ENCODE measurements around the gene FAM186B.

FAM186B gene

GRCh38 chr12:49633703-49634345 is 28.4 kb upstream of the FAM186B start:
- no peak overlapping the region for H3K9ac ChIP-seq (ENCODE audit: low read length)
- no peaks in the 10 kb centered on the region for H3K9me3 ChIP-seq (ENCODE audit: control insufficient read depth, insufficient read depth, low read depth, low read length)
- H3K27ac ChIP-seq (ENCODE audit: low read depth, low read length), result no peak overlapping the region
- H3K4me3 ChIP-seq (ENCODE audit: low read depth, low read length), result no peak overlapping the region
- peaks cover 14% of the 10 kb centered on the region for H3K4me1 ChIP-seq (ENCODE audit: control insufficient read depth, insufficient read depth, low read length)
- no peaks in the 10 kb centered on the region for H3K27me3 ChIP-seq (ENCODE audit: control insufficient read depth, insufficient read depth, low read length)
- H3K36me3 ChIP-seq (ENCODE audit: control insufficient read depth, insufficient read depth, low read length), result peaks cover 22% of the 10 kb centered on the region

GRCh38 chr12:49632986-49633702 is 27.7 kb upstream of the FAM186B start:
- H3K27me3 ChIP-seq (ENCODE audit: control insufficient read depth, insufficient read depth, low read length), result no peaks in the 10 kb centered on the region
- no peak overlapping the region for H3K4me3 ChIP-seq (ENCODE audit: low read depth, low read length)
- H3K9ac ChIP-seq (ENCODE audit: low read length), result no peak overlapping the region
- peaks cover 18% of the 10 kb centered on the region for H3K36me3 ChIP-seq (ENCODE audit: control insufficient read depth, insufficient read depth, low read length)
- peaks cover 14% of the 10 kb centered on the region for H3K4me1 ChIP-seq (ENCODE audit: control insufficient read depth, insufficient read depth, low read length)
- no peak overlapping the region for H3K27ac ChIP-seq (ENCODE audit: low read depth, low read length)
- no peaks in the 10 kb centered on the region for H3K9me3 ChIP-seq (ENCODE audit: control insufficient read depth, insufficient read depth, low read depth, low read length)

- H3K27me3 ChIP-seq (ENCODE audit: control insufficient read depth, insufficient read depth, low read length), result no peaks in the 10 kb centered on the region
- no peak overlapping the region for H3K27ac ChIP-seq (ENCODE audit: low read depth, low read length)
- H3K9me3 ChIP-seq (ENCODE audit: control insufficient read depth, insufficient read depth, low read depth, low read length), result no peaks in the 10 kb centered on the region
- no peak overlapping the region for H3K9ac ChIP-seq (ENCODE audit: low read length)
- H3K36me3 ChIP-seq (ENCODE audit: control insufficient read depth, insufficient read depth, low read length), result peaks cover 12% of the 10 kb centered on the region
- H3K4me1 ChIP-seq (ENCODE audit: control insufficient read depth, insufficient read depth, low read length), result peaks cover 9% of the 10 kb centered on the region
- no peak overlapping the region for H3K4me3 ChIP-seq (ENCODE audit: low read depth, low read length)
Measured at GRCh38 chr12:49632401-49632800, 27.0 kb upstream of the FAM186B start.

GRCh38 chr12:49631336-49631907 is 26.0 kb upstream of the FAM186B start:
- Histone ChIP-seq H3K9me3 (ENCODE audit: control insufficient read depth, insufficient read depth, low read depth, low read length) (no peaks in the 10 kb centered on the region), H3K9ac (ENCODE audit: low read length) (no peak overlapping the region), H3K27ac (ENCODE audit: low read depth, low read length) (no peak overlapping the region), H3K4me1 (ENCODE audit: control insufficient read depth, insufficient read depth, low read length) (no peaks in the 10 kb centered on the region), H3K27me3 (ENCODE audit: control insufficient read depth, insufficient read depth, low read length) (no peaks in the 10 kb centered on the region), H3K4me3 (ENCODE audit: low read depth, low read length) (no peak overlapping the region), H3K36me3 (ENCODE audit: control insufficient read depth, insufficient read depth, low read length) (peaks cover 12% of the 10 kb centered on the region)

GRCh38 chr12:49627752-49628360 is 22.4 kb upstream of the FAM186B start:
- Histone ChIP-seq H3K27me3 (ENCODE audit: control insufficient read depth, insufficient read depth, low read length) (no peaks in the 10 kb centered on the region), H3K4me1 (ENCODE audit: control insufficient read depth, insufficient read depth, low read length) (no peaks in the 10 kb centered on the region), H3K9ac (ENCODE audit: low read length) (no peak overlapping the region), H3K27ac (ENCODE audit: low read depth, low read length) (no peak overlapping the region), H3K9me3 (ENCODE audit: control insufficient read depth, insufficient read depth, low read depth, low read length) (no peaks in the 10 kb centered on the region), H3K36me3 (ENCODE audit: control insufficient read depth, insufficient read depth, low read length) (peaks cover 6% of the 10 kb centered on the region), H3K4me3 (ENCODE audit: low read depth, low read length) (no peak overlapping the region)

GRCh38 chr12:49626836-49627235 is 21.4 kb upstream of the FAM186B start:
- no peak overlapping the region for H3K4me3 ChIP-seq (ENCODE audit: low read depth, low read length)
- H3K4me1 ChIP-seq (ENCODE audit: control insufficient read depth, insufficient read depth, low read length), result peaks cover under 1% of the 10 kb centered on the region; the same call in 1 of the 2 replicates
- H3K36me3 ChIP-seq (ENCODE audit: control insufficient read depth, insufficient read depth, low read length), result peaks cover under 1% of the 10 kb centered on the region
- no peak overlapping the region for H3K27ac ChIP-seq (ENCODE audit: low read depth, low read length)
- H3K27me3 ChIP-seq (ENCODE audit: control insufficient read depth, insufficient read depth, low read length), result no peaks in the 10 kb centered on the region
- H3K9ac ChIP-seq (ENCODE audit: low read length), result no peak overlapping the region
- no peaks in the 10 kb centered on the region for H3K9me3 ChIP-seq (ENCODE audit: control insufficient read depth, insufficient read depth, low read depth, low read length)

- Histone ChIP-seq H3K36me3 (ENCODE audit: control insufficient read depth, insufficient read depth, low read length) (no peaks in the 10 kb centered on the region), H3K27me3 (ENCODE audit: control insufficient read depth, insufficient read depth, low read length) (no peaks in the 10 kb centered on the region), H3K4me1 (ENCODE audit: control insufficient read depth, insufficient read depth, low read length) (peaks cover 5% of the 10 kb centered on the region; the same call in 1 of the 2 replicates), H3K4me3 (ENCODE audit: low read depth, low read length) (no peak overlapping the region), H3K27ac (ENCODE audit: low read depth, low read length) (no peak overlapping the region), H3K9ac (ENCODE audit: low read length) (no peak overlapping the region), H3K9me3 (ENCODE audit: control insufficient read depth, insufficient read depth, low read depth, low read length) (no peaks in the 10 kb centered on the region)
Measured at GRCh38 chr12:49626169-49626835, 20.9 kb upstream of the FAM186B start.

- Histone ChIP-seq H3K9me3 (ENCODE audit: control insufficient read depth, insufficient read depth, low read depth, low read length) (no peaks in the 10 kb centered on the region), H3K4me1 (ENCODE audit: control insufficient read depth, insufficient read depth, low read length) (peaks cover 5% of the 10 kb centered on the region; the same call in 1 of the 2 replicates), H3K36me3 (ENCODE audit: control insufficient read depth, insufficient read depth, low read length) (no peaks in the 10 kb centered on the region), H3K4me3 (ENCODE audit: low read depth, low read length) (no peak overlapping the region), H3K9ac (ENCODE audit: low read length) (no peak overlapping the region), H3K27ac (ENCODE audit: low read depth, low read length) (no peak overlapping the region), H3K27me3 (ENCODE audit: control insufficient read depth, insufficient read depth, low read length) (no peaks in the 10 kb centered on the region)
Measured at GRCh38 chr12:49624921-49625577, 19.6 kb upstream of the FAM186B start.

GRCh38 chr12:49623142-49623904 is 17.9 kb upstream of the FAM186B start, which contains the start of gene PRPF40B:
Gene PRPF40B (plus strand): TSS chr12:49623561. CDS start chr12:49623591, 30 bp downstream.
- H3K27ac ChIP-seq (ENCODE audit: low read depth, low read length), result peak within 1 kb of the TSS; percentile 77; the same call in 1 of the 2 replicates
- no peaks in the 10 kb centered on the region for H3K27me3 ChIP-seq (ENCODE audit: control insufficient read depth, insufficient read depth, low read length)
- no peaks in the 10 kb centered on the region for H3K36me3 ChIP-seq (ENCODE audit: control insufficient read depth, insufficient read depth, low read length)
- peaks cover 12% of the 10 kb centered on the region; the same call in 1 of the 2 replicates for H3K4me1 ChIP-seq (ENCODE audit: control insufficient read depth, insufficient read depth, low read length)
- no peaks in the 10 kb centered on the region for H3K9me3 ChIP-seq (ENCODE audit: control insufficient read depth, insufficient read depth, low read depth, low read length)
- peak within 1 kb of the TSS; percentile 94 for H3K4me3 ChIP-seq (ENCODE audit: low read depth, low read length)
- peak within 1 kb of the TSS; percentile 74 for H3K9ac ChIP-seq (ENCODE audit: low read length)

Measured in HUES6 (cell line).